Measurements from ENCODE around the gene ENTR1. TPM values are rescaled to one million over a fixed set of nuclear protein-coding genes. Genes with fewer than 3 reads are reported as not detected.
"Not testable (repeated sequence)": the region's sequence is repeated elsewhere in the genome, so short reads cannot be mapped to it uniquely, and the experiment has no call there.

The ENTR1 gene
- total RNA-seq, 1 experiment from 2014 or later = 196 TPM

GRCh38 chr9:136419092-136419420 is 8.6 kb upstream of the ENTR1 start:
- no peak for DNase-seq (ENCODE audit: low spot score)

- peak; percentile 94 for DNase-seq (ENCODE audit: low spot score)
These were observed 8.0 kb upstream of the ENTR1 start for GRCh38 chr9:136418182-136419091.

- no peak for DNase-seq (ENCODE audit: low spot score)
These were observed 6.5 kb upstream of the ENTR1 start for GRCh38 chr9:136416914-136417313.

GRCh38 chr9:136416427-136416826 is 6.0 kb upstream of the ENTR1 start:
- no peak for DNase-seq (ENCODE audit: low spot score)

GRCh38 chr9:136412962-136413361 is 2.5 kb upstream of the ENTR1 start:
- no peak for DNase-seq (ENCODE audit: low spot score)

GRCh38 chr9:136411378-136411777 is 964 bp upstream of the ENTR1 start:
- DNase-seq (ENCODE audit: low spot score) = peak; percentile 26

GRCh38 chr9:136409557-136410455 is 608 bp downstream of the ENTR1 start:
- peak; percentile 58 for DNase-seq (ENCODE audit: low spot score)

- DNase-seq (ENCODE audit: low spot score) = no peak
These were observed 2.5 kb downstream of the ENTR1 start for GRCh38 chr9:136407911-136408310.

GRCh38 chr9:136407061-136407460 is 3.4 kb downstream of the ENTR1 start:
- DNase-seq (ENCODE audit: low spot score) = not testable (repeated sequence)

- DNase-seq (ENCODE audit: low spot score) = not testable (repeated sequence)
These were observed 4.5 kb downstream of the ENTR1 start for GRCh38 chr9:136405904-136406303.

- no peak for DNase-seq (ENCODE audit: low spot score)
These were observed 4.9 kb downstream of the ENTR1 start for GRCh38 chr9:136405481-136405880.

GRCh38 chr9:136404801-136405136 is 5.6 kb downstream of the ENTR1 start:
- DNase-seq (ENCODE audit: low spot score) = no peak

GRCh38 chr9:136403915-136404800 is 6.3 kb downstream of the ENTR1 start:
- DNase-seq (ENCODE audit: low spot score) = no peak

GRCh38 chr9:136403538-136403914 is 6.9 kb downstream of the ENTR1 start:
- DNase-seq (ENCODE audit: low spot score) = no peak

GRCh38 chr9:136402067-136402466 is 8.3 kb downstream of the ENTR1 start:
- DNase-seq (ENCODE audit: low spot score) = no peak

- DNase-seq (ENCODE audit: low spot score) = no peak
These were observed 9.1 kb downstream of the ENTR1 start for GRCh38 chr9:136401173-136401922.

GRCh38 chr9:136400038-136400834 is 10.2 kb downstream of the ENTR1 start, which contains the start of gene SNAPC4:
Gene SNAPC4, minus strand, starts transcription at chr9:136400170. Its CDS starts 1,742 bp downstream, at chr9:136398428.
- DNase-seq (ENCODE audit: low spot score) = peak; percentile 93

- DNase-seq (ENCODE audit: low spot score) = peak; percentile 22
These were observed 11.0 kb downstream of the ENTR1 start for GRCh38 chr9:136399176-136400037.

- DNase-seq (ENCODE audit: low spot score) = no peak
These were observed 12.1 kb downstream of the ENTR1 start for GRCh38 chr9:136398286-136398685.
